HG02938 (cell line): ENCODE measurements around the gene PRRX2.
"Not testable (repeated sequence)": the region's sequence is repeated elsewhere in the genome, so short reads cannot be mapped to it uniquely, and the experiment has no call there.

Source experiments
- ATAC-seq: cut with Tn5 transposase; IDR thresholded peaks from one replicate; pipeline ENCODE4 v1.9.1; 2021; ENCODE audit warnings: mild to moderate bottlenecking, moderate library complexity; ENCODE audit not compliant: unreplicated experiment

The PRRX2 gene

DNA sequence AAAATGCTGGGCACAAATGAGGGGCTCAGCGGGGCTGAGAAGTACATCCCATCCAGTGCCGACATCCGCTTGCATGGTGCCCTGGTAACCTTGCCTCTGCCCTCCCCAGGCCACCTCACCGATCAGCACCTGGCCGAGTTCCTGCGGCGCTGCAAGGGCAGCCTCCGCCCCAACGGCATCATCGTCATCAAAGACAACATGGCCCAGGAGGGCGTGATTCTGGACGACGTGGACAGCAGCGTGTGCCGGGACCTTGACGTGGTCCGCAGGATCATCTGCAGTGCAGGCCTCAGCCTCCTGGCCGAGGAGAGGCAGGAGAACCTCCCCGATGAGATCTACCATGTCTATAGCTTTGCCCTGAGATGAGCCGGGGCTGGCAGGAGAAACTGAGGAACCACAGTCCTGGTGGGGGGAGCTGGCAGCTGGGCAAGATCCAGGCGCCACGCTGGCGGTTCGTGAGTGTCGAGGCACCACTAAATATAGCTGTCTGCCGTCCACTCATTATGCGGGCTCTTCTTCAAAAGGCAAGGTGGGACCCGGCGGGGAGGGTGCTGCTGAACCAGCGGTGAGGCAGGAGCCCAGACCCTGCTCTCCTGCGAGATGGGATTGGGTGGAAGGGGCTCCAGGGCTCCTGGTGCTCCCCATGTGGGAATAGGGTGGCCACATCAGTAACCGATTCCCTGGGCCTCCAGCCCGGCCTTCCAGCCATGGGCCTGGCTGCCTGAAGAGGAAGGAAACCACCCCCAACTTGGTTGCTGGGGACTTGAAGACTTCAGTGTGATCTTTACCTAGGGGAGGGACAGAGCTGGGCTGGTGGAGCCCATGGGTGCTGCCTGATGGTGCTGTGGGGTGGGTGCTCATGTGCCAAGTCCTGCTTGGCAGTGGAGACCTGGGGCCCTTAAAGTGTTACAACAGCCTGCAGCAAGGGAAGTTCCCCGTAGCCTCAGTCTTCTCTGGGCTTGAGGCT, 30.1 kb upstream of the PRRX2 start:
- ATAC-seq: no peak

DNA sequence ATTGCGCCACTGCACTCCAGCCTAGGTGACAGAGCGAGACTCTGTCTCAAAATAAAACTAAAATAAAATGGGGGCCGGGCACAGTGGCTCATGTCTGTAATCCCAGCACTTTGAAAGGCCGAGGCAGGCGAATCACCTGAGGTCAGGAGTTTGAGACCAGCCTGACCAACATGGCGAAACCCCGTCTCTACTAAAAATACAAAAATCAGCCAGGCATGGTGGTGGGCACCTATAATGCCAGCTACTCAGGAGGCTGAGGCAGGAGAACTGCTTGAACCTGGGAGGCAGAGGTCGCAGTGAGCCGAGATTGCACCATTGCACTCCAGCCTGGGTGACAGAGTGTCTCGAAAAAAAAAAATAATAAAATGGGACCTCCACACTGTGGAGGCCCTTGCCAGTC, 29.1 kb upstream of the PRRX2 start:
- ATAC-seq: not testable (repeated sequence)

DNA sequence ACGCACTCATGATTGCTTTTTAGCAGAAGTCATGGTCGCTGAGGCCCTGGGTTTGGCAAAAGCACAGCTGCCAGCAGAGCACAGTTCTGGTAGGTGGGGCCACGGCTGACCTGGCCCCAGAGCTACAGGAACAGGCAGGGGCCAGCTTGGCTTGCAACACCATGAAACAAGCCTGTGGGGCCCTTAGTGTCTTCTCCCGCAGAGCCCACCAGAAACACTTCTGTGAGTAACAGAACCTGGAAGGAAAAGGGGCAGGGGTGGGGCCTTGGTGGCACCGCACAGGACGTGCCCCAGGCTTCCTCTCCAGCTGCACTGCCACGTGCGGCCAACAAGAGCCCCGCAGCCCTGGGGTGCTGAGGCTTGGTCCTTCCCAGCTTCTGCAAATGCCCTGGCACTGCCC, 28.3 kb upstream of the PRRX2 start:
- no peak for ATAC-seq

DNA sequence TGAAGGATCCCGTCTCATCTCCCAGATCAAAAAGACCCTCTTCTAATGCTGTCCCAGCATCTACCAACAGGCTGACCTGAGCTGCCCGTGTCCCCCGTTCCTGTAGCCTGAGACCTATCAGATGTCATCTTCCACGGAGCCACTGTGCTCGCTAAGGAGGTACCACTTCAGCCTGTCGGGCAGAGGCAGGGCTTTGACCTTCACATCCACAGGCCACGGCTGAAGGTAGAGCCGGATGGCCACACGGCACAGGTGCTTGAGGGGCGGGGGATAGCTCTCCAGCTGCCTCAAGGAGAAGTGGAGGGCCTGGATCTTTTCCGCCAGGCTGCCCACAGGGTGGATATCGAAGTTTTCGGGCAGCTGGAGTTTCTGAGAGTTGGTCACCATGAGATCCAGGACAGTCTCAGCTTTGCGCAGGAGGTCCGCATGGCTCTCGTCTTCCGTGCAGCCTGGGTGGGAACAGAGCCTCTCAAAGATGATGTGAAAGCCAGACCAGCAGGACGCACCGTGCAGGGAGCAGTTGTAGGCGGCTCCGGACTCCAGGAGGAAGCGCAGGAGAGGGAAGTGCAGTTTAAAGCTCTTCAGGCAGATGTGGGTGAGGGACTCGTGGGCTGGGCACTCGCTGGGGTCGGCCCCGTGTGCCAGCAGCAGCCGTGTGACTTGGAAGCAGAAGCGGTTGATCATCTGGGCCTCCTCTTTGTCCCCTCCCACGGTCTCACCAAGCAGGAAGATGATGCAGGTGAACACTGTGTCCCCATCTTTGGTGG, 27.6 kb upstream of the PRRX2 start:
- ATAC-seq: no peak

DNA sequence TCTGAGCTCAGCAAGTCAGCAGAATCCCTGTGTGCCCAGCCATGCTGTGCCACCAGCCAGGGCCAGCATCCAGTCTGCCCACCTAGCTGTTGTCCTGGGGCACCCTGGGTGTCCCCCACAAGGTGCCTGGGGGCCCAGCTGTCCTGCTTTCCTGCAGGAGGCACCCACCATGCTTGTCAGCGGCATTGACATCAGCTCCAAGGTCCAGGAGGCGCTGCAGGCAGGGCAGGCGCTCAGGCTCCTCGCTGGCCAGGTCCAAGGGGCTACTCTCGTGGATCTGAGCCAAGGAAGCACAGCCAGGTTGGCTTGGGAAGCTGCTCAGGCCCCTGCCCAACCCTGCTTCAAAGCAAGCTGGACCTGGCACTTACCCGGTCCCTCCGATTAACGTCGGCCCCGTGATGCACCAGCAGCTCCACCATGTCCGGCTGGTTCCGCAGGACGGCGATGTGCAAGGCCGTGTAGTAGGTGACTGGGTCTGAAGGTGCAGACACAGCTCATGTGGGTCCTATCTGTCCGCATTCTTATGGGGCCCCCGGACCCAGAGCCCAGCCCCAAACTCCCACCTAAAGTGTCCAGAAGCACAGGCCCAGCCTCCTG, 26.3 kb upstream of the PRRX2 start:
- no peak for ATAC-seq

DNA sequence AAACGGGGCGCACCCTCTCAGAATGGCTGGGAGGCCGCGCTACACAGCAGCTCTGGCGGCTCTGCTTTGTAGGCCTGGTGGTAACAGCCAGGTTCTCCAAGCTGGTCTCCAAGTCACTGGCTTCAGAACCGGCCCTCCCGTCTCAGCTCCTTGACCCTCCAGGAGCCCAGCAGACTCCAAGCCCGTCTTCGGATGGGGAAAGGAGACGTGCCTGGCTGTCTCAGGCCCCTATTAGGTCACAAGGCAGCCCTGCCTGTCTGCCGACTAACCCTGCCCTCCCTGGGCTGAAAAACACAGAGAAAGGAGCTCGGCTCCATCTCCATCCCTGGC, 25.7 kb upstream of the PRRX2 start:
- ATAC-seq: no peak

DNA sequence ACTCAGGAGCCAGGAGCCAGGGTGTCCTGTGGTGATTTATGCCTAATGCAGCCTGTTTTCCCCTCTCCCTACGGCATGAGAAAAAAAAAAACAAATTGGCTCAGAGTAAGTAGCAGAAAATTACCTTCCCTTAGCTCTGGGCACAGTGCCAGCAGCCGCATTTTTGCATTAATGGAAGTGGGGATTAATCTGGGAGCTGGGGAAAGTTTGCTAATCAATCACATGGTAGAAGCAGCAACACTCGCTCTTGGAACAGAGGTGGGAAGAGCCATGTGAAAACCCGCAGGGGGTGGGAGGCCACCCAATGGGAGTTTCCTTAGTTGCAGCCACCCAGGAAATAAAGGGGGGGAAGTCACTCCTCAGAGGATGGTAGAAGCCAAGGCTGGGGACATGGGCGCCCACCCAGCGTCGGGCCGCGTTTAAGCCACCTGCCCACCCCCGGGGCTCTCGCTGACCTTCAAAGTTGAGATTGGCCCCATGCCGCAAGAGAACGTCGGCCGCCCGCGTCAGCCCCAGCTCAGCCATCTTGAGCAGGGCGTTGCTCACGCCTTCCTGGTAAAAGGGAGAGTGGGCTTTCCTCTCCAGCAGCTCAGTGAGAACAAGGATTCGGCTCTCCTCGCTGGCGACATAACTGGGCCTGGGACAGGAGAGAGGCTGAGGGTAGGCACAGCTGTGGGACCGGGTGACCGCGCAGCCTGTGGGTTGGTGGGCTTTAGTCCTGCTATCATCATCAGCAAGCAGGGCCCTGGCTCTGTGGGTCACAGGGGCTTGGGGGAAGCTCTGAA, 25.2 kb upstream of the PRRX2 start:
- ATAC-seq: no peak

DNA sequence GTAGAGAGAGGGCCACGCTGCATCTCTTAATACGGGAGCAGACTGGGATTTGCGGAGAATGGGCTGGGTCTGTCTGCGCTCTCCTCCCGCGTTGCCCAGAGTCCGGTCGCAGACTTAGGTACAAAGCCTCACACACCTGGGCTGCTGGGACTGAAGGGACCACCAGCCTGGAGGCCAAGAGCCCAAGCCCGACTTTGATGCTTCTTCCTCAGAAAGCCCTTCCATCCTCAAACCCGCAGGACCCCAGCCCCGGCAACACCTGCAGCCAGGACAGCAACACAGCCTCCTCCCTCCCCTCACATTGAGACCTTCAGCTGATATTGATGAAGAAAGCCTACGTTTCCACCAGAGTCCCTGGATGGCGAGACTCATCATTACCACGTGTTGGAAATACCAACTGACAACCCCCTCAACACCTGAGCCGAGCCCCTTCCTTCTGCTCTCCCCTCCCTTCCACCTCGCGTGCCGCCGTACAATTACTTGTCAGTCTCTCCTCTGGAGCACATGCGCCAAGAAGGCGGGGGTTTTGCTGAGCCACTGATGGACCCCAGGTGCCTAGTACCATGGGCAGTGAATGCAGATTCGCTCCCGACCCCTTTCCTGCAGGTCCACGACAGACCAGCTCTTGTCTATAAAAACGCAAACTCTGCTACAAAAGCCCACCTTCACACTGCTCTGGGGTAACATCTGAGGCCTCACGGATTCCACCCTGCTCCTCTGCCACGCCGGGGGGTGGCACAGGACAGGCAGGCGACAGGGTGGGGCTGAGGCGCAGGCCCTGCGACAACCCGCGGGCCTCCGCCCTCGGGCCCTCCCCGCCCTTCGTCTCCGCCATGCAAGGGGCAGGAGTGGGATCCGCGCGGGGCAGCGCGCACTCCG, 24.3 kb upstream of the PRRX2 start:
- ATAC-seq: no peak

DNA sequence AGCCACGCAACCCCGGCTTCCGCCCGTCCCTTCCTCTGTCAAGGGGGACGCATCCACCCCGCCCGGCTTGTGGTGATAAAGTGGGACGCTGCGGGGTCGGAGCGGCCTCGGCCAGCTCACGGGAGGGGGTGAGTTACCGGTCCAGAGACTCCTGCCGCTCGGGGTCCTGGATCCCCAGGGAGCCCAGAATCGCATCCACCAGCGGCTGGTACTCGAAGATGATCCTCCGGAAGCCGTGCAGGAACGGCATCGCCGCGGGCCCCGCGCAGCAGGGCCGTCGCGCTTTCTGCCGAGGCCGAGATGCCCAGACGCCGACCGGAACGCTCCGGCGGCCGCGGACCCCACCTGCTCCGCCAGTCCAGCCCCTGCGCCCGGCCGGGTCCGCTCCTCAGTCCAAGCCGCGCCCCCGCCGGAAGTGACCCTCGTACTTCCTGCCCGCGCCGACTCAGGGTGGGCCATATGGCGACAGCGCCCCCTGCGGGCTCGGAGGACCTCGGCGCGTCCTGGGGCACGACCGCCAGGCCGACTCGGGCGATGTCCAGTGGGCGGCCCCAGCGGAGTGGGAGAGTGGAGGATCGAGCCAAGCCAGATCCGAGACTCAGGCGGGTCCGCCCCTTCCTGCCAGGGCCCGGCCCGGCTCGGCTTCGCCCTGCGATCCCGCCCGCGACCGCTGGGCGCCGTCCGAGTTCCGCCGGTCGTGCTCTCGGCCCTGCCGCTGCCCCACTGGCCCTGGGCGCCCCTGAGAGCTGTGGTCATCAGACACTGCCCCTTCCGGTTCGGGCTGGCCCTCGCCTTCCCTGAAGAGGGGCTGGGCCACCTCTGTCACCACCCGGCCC, 23.5 kb upstream of the PRRX2 start, which contains the start of gene ASB6:
Gene ASB6 (minus strand): TSS at position 402 of the 836 bp plus-strand sequence. CDS start 152 bp downstream, at position 250.
- ATAC-seq: peak; percentile 80

DNA sequence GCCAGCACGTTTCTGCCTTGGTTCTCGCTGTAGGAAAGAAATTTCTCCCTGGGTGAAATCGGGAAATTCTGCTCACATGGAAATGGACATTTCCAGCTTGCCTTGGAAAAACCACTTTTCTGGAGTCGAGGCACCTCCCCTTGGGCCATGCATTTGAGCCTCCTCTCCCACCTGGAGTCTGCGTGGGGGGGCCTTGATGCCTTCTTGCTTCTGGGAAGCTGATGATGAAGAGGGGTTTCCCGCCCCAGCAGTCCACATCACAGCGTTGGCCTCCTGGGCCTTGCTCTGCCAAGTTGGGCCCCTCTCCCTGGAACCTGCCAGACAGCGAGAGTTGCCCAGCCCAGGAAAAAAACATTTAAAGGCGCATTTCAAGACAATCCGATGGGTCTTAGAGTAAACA, 21.7 kb upstream of the PRRX2 start:
- ATAC-seq: no peak

DNA sequence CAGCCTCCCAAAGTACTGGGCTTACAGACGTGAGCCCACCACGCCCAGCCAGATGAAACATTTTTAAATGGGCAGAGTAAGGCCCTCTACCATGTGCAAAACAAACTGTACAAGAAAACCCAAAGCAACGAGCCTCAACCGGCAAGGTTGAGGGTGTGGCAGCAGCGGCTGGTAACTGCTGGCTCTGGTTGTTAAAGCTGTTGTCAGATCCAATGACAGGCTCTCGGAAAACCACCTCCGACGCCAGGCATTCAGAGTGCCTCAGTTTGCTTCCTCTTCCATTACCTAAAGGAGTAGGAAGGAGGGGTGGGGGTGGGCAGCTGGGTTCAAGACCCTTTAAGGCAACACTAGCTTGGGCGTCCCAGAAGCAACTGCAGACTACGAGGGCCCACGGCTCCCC, 21.1 kb upstream of the PRRX2 start:
- ATAC-seq: no peak

DNA sequence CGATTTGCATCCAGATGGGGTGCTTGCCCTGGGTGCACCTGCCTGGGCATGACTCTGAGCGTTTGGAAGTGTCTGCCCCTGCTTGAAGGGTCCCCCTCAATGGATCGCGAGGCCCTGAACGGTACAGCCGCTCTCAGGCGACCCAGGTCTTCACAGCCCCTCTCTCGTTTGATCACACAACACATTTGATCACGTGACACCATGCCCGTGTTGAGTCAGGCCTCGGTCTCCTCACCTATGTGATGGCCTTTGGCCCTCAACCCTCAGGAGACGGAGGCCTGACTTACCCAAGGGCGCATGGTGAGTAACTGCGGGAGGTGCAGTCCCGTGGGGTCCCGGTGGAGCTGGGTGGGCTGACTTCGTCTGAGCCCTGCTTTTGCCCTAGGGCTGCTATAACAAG, 20.5 kb upstream of the PRRX2 start:
- ATAC-seq: no peak

DNA sequence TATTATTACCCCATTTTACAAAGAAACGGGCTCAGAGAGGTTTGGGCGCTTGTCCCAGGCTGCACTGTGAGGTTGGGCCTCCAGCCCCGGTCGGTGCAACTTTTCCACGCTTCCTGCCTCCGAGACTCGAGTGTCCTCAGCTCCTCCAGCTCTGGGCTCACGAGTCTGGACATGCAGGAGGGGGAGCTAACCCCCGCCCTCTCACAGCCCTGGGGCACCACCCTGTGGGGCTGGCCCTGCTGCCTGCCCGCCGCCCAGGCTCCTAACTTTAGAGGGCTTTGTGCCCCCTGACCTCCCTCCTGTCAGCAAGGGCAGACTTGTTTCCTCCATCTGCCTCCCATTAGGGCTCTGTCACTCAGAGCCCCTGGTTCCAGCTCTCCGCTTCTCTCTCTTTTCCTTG, 19.2 kb upstream of the PRRX2 start:
- ATAC-seq: no peak

DNA sequence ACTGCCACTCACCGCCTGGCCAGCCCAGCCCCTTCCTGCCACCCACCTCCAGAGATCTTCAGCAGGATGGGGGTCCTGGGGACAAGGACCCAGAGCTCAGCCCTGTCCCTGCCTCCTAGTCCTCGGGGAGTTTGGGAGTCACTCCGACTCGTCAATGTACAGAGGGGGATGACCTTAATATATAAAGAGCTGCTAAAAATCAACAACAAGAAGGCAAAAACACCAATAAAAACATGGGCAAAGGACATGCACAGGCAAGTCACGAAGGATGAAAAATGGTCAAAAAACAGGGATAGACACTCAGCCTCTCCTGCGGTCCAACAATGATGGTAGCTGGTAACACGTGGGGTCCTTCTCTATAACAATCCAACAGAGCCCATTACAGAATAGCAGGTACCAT, 18.8 kb upstream of the PRRX2 start:
- no peak for ATAC-seq

DNA sequence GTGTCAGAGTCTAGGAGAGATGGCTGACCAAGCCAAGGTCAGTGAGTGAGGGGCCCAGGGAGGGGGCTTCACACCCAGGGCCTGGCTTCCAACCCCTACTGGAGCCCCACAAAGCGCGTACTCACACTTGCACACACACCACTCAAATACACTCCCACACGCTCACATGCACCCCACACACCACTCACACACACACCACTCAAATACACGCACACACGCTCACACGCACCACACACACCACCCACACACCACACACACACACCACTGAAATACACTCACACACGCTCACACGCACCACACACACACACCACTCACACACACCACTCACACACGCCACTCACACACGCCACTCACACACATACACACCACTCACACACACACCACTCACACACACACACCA, 17.8 kb upstream of the PRRX2 start:
- no peak for ATAC-seq

DNA sequence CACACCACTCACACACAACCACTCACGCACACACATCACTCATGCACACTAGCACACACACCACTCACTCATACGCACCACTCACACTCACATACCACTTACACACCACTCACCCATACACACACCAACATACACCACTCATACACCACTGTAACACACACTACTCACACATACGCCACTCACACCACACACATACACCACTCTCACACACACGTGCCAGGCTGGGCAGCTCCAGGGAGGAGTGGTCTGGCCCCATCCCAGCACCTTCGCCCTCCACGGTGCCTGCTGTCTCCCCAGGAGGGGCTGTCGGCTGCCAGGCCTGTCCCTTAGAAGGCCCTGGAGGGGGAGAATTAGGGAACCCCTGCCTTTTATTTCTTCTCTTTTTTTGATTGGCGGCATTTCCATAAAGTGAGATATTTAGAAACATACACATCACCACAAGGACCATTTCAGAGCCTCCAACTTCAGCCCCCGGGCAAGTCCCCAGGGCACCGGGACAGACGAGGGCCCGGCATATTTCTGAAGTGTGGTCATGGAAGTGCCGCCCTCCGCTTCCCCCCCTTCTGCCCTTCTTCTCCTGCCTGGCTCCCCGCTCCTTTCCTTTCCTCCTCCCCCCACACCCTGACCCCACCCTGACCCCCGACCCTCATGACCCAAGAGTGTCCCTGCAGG, 17.2 kb upstream of the PRRX2 start:
- ATAC-seq: no peak

DNA sequence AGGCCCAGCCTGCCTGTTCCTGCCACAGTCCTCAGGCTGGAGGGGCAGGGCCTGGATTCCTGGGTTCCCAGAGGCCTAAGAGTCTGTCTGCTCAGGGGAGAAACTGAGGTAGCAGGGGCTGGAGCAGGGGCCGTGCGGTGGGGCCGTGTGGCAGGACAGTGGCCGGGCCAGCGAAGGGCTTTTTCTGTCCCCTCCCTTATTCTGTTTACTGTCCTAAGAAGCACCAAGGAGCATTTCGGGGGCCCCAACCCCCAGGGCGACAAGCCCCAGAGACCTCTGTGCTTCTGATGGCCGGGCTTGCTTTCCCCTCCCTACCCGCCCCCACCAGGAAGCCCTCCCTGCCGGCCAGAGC, 16.7 kb upstream of the PRRX2 start:
- no peak for ATAC-seq
